ENCODE measurements around the gene HABP2.

Gene HABP2

DNA sequence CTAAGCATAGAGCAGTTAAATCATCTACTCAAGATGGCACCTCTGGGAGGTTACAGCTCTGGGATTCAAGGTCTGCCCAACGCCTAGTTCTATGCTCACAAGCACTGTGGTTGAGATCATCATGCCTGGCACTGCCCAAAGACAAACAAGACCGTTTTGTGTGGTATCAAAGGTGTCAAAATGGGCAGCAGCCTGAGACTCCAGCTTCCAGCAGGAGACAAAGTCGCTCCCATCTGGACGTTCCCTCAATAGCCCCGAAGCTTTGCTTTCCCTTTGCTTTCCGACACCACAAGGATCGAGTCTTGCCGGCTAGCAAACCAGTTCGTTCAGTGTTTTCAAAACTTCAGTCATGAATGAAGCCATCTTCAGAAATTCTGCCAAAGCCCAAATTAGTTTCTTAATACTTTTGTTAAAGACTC lies 5.1 kb downstream of the HABP2 start:
- DNase-seq (ENCODE audit: low spot score): no peak

DNA sequence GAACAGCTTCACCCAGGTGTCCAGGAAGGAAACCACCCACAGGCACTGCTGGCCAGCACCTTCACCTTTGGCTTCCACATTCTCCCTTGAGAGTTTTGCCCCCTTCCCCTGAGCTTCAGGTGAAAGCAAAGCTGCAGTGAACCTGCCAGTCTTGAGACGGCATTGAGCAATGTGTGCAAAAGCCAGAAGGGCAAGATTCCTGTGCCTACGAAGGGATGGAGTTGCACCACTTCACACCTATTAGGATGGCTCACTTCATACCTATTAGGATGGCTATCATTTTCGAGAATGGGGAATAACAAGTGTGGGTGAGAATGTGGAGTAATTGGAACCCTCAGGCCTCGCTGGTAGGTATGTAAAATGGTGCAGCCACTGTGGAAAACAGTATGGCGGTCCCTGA lies 7.2 kb downstream of the HABP2 start:
- DNase-seq (ENCODE audit: low spot score): no peak

DNA sequence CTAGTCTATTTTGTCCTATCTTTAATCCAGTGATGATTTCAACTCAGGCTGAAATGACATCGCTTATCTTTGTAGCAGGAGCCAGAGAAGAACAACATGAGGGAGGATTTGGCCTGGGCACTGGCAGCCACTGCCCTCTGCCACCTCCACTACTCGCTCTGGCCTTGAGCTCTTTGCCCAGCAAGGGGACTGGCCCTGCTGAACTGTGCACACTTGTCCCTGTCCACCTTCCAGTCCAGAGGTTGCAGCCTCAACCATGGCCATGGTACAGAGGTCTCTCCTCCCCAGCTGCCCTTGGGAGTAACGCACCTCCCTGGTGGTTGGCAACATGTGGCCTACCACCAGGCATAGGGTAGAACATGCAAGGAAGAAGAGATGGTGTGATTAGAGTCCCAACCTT lies 8.4 kb downstream of the HABP2 start:
- DNase-seq (ENCODE audit: low spot score): no peak

DNA sequence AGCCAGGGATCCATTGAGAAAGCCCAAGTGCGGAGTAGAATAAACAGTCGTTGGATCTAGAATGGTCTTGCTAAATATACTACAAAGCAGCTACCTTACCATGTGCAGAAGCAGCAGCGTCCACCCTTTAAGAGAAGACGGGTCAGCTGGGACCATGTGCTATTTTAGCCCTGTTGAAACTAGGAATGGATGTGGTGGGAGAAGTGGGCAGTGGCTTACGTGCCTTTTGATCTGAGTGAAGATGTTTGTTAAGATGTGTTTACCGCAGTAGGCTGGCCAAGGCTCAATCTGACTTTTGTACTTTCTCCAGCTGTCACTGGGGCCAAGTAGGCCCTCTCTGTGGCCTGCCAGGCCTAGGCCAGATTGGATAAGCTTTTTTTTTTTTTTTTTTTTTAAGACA lies 9.2 kb downstream of the HABP2 start:
- DNase-seq (ENCODE audit: low spot score): no peak

DNA sequence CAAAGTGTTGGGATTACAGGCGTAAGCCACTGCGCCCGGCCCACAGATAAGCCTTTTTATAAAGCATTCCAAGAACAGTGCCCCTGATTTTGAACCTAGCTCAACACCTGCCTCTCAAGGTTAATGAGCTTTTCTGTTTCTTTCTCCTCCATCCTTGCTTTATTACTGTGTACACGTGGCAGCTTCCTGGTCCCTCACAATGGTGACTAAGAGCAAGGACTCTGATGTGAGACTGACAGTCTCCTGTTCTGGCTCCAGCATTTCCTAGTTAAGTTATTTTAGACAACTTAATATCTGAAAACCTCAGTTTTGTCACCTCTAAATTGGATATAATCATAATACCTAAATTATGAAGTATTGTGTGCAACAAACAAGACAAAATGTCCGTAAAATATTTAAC lies 9.9 kb downstream of the HABP2 start:
- no peak for DNase-seq (ENCODE audit: low spot score)

DNA sequence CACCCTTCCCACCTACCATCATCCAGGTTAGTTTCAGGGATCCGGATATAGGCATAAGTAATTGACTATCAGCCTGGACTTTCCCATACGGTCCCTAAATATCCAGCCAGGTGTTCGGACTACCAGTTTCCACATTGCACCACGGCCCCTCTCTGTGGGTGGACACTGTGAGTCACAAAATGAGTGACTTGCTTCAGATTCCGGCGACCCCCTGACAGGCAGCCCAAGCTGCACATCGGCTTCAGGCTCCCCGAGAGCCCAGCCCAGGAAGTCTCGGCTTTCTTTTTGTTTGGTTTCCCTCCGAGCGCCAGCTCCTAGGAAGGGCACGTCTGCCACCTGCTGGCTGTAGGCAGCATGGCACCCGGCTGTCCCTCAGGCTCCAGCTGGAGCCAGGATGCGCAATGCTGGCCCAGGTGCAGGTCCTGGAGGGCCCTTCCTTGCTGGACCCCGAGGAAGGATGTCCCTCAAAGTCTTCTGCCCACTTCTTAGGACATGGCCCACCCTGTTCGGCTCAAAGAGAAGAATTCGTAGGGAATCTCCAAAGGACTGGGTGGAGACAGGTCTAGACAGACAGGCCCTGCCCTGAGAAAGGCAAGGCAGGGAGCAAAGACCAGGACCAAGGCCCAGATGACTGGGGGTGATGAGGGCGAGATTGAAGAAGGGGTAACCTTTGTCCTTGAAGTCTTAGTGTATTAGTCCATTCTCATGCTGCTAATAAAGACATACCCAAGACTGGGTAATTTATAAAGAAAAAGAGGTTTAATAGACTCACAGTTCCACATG lies 10.6 kb downstream of the HABP2 start:
- peak; percentile 94 for DNase-seq (ENCODE audit: low spot score)

DNA sequence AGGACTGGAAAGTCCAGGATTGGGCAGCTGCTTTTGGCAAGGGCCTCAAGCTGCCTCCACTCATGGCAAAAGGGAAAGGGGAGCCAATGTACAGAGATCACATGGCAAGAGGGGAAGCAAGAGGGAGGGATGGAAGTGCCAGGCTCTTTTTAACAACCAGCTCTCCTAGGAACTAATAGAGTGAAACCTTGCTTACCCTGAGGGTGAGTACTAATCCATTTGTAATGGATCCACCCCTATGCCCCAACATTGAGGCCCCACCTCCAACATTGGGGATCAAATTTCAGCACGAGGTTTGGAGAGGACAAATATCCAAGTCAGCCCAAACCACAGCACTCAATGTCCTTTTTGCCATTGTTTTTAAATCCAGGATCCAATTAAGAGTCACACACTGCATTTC lies 12.5 kb downstream of the HABP2 start:
- no peak for DNase-seq (ENCODE audit: low spot score)

DNA sequence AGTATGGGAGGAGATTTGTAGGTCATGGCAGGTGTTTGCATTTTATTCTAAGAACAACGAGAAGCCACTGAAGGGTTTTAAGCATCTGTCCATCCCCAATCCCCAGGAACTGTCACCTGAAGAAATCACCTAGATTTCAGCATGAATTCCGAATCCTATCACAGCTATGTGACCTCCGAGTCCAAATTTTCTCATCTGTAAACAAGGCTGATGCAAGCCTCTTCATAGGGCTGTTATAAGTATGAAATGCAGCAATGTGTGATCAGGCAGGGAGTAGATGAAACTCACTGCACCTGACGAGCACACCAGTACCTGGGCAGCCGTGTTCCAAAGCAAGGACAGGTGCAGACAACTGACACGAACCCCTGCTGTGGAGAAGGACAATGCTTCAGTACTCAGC lies 14.0 kb downstream of the HABP2 start:
- no peak for DNase-seq (ENCODE audit: low spot score)

DNA sequence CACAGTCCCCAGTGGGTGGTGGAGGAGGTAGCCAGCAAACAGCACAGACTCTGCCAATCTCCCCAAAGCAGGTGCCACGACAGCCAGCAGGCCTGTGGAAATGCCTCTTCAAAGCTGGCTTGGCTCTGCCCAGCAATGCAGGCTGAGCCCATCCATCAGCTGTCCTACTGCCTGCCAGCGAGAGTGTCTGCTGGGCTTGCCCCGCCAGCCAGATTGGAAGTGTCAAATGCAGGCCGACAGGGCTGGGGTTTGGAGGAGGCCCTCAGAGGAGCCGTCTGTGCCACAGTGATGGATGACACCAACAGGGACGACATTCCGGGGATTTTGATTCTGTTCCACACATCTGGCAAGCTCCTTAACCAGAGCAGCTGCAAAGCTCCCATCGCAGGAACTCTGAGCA lies 16.7 kb downstream of the HABP2 start:
- DNase-seq (ENCODE audit: low spot score): no peak

DNA sequence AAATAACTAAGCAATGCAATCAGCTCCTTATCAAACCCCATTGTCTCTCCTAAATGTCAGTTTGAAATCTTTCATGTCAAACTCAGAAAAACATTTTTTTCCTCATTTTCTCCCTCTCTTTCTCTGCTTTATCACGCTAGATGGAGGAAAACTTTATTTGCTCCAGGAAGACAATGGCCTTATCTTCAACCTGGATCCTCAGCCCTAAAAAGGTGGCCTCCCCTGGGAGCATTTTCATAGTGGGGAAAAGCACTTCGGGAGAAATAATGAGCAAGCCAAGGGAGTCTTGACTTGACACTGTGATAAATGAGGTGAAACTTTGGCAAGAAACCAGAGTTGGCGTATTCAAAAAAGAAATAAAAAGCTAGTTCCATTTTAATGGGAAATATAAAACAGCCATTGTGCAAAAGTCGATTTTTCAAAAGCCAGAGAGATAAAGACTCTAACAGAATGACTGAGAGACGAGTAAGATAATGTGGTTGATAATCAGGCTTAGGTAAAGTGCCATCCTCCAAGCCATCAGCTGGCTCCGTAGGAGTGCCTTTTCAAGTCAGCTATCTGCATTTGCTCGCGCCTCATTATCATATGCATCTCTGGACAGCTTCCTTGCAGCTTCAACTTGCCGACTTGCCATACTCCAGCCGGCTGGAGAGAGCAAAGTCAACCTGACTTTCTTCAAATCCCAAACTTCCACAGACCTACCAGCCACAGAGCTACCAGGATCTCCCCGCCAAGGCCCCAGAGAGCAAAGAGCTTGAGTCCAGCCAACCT lies 19.9 kb downstream of the HABP2 start:
- no peak for DNase-seq (ENCODE audit: low spot score)

DNA sequence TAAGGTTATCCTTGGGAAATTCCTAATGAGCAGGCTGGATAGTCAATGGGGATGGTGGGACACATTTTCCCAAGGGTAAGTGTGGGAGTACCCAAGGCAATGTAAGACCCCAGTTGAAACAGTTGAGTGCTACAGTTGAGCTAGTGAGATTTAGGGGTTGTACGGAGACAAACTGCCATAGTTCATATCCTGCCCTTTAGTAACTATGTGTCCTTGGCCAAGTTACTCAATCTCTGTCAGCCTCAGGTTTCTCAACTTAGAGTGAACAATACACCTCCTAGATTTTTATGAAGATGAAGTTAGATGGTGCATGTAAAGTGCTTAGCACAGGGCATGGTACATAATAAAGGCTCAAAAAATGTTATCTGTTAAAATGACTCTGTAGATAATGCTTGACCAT lies 20.5 kb downstream of the HABP2 start:
- DNase-seq (ENCODE audit: low spot score): no peak

DNA sequence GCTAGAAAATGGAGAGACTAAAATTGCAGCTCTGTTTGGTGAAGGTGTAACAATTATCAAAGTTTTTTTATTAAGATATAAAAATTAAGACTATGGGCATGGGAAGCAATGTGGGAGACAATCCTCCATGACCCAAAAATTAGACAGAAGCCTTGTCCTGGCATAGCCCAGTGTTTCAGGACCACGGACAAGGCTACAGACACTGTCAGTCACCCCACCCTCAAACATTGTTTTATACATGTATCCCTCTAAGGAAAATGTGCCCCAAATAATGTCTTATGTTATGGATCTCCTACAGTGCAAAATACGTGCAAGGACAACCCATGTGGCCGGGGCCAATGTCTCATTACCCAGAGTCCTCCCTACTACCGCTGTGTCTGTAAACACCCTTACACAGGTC lies 24.0 kb downstream of the HABP2 start:
- peak; percentile 51 for DNase-seq (ENCODE audit: low spot score)

DNA sequence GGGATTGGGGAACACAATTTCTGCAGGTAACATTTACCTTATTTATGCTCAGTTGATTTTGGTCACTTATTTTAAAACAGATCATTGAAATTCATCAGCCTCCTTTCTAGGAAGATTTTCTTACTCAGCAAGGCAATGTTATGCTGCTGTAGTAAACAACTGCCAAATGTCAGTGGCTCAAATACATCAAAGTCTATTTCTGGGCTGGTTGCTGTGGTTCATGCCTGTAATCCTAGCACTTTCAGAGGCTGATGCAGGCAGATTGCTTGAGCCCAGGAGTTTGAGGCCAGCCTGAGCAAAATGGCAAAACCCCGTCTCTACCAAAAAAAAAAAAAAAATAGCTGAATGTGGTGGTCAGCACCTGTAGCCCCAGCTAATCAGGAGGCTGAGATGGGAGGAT lies 25.9 kb downstream of the HABP2 start:
- DNase-seq (ENCODE audit: low spot score): no peak

DNA sequence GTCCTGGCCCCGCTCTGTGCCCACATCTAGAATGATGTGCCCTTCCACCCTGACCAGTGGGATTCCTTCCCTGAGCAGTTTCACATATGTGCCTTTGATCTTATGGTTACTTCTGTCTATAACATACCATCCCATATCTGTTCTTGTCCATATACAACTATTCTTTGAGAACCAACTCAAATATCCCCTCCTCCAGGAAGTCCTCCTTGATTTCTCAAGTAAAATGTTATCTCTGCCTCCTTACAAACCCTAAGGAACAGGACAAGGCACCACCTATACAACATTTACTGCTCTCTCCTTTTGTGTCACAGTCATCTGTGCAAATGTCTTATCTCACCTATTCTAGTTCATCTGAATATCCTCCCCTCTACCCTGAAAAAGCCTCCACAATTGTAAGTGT lies 28.2 kb downstream of the HABP2 start:
- DNase-seq (ENCODE audit: low spot score): no peak

DNA sequence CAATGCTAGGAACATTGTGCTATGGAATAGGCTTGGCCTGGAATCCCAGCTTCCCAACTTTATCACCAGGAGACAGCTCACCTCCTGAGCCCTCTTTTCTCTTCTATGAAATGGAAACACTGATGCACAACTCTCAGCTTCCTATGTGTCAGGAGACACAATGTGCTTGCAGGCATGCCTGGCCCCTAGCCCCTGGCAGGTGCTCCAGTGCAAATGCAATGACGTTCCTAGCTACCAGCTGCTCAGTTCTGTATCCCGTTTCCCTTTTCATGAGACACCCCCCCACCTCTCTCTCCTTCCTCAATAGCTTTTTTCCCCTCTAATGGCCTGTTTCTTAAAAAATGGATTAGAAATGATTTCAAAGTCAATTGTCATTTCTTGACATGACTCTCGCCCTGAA lies 30.7 kb downstream of the HABP2 start:
- no peak for DNase-seq (ENCODE audit: low spot score)

DNA sequence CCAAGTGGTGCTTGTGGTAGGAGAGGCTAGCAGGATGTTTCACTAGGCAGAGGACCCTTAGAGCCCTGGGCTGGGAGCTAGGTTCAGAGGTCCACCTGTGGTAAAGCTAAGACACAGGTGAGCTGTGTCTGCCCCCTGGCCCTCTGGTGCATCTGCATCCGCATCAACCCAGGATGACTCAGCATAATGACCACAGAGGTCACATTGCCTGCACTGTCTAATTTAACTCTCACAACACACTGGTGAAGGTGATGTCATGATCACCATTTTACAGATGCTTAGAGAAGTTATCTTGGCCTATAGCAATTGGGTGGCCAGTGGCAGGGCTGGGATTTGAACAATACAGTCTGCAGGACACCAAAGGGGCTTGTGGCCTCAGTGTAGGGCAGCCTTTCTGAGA lies 33.1 kb downstream of the HABP2 start:
- no peak for DNase-seq (ENCODE audit: low spot score)

DNA sequence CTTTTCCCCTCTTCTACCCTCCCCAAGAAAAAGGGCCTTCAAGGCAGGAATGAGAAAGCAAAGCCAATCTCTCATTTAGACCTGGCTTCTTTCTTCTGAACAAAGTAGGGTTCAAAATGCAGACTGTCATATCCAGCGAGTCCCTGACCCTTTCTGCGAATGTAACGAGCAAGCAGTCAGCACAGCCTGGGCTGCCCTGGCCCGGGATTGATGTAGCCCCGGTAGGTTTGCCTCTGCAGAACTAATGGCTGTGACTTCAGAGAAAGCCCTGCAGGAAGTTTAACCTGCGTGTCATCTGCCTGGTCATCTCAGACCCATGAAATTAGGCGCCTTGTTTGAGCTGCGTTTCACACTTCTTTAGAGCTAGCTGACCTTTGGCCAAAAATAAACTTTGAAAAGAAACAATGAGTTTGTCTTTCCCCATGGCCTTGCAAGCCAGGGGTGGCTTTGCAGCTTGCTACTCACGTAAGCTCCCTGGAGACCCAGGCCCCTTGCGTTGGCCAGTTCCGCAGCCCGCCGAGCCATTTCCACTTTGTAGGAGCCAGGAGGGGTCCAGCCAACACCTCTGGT lies 36.4 kb downstream of the HABP2 start:
- no peak for DNase-seq (ENCODE audit: low spot score)

DNA sequence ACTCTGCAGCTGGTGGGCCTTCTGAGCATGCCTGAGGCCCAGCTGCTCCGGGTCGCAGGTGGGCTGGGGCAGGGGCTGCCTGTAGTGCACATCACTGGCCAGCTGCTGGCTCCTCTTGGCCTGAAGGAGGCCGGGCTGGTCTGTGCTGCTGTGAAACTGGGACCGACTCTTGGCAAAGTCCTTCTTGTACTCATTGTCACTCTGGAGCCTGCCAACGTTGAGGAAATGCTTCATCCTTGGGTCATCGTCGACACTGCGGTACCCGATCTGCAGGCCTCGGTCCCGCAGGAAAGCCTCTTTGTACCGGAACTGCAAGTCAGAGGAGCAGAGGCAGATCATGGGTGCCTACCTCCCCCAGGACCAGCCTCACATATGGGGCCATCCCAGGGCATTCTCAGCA lies 37.7 kb downstream of the HABP2 start:
- no peak for DNase-seq (ENCODE audit: low spot score)

DNA sequence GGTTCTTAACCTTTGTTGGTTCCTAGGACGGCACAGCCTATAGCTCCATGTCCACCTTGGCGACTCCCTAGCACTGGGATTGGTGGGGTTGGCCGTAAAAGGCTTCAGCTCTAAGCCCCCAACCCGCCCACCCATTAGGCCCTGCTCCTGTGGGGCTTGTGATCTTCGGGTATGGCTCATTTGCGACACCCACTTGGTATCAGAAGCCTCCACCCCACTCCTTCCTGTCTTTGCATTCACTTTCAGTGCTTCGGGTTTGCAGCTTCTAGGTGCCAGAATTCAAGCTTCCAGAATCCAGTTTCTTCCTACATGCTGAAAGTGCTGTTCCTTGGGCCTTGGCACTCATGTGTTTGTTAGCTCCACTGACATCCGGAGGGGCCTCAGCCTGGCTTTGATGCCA lies 39.5 kb downstream of the HABP2 start:
- DNase-seq (ENCODE audit: low spot score): no peak

DNA sequence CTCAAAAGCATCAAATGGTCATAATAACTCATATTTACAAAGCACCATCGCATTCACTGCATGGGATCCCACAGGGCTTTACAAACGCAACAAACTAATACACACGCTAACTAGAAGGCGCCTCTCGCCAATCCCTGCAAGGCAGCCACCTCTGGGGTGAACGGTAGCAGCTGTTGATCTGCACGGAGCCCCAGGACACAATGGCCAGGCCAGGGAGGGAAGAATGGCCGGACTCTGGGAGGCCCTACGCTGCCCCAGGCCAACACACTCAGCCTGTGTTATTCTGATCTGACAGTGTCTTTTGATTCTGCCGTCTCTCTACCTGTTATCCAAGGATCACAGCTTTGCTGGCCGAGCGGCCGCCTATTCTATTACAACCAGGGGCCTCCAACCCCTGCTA lies 41.8 kb downstream of the HABP2 start:
- DNase-seq (ENCODE audit: low spot score): no peak

DNA sequence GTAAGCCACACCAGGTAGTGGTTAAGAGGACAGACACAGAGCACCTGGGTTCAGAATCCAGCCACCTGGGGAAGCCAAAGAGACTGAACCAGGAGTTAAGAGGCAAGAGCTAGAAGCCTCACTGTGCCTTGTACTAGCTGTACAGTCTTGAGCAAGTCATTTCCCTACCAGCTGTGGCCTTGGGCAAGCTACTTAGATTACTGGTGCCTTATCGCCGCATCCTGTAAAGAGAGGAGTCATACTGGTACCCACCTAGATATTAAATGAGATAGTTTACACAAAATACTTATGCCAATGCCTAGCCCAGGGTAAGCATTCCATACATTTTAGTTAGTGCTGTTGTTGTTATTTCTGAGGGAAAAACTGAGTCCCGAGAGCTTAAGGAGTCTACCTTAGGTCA lies 47.7 kb downstream of the HABP2 start:
- DNase-seq (ENCODE audit: low spot score): no peak

DNA sequence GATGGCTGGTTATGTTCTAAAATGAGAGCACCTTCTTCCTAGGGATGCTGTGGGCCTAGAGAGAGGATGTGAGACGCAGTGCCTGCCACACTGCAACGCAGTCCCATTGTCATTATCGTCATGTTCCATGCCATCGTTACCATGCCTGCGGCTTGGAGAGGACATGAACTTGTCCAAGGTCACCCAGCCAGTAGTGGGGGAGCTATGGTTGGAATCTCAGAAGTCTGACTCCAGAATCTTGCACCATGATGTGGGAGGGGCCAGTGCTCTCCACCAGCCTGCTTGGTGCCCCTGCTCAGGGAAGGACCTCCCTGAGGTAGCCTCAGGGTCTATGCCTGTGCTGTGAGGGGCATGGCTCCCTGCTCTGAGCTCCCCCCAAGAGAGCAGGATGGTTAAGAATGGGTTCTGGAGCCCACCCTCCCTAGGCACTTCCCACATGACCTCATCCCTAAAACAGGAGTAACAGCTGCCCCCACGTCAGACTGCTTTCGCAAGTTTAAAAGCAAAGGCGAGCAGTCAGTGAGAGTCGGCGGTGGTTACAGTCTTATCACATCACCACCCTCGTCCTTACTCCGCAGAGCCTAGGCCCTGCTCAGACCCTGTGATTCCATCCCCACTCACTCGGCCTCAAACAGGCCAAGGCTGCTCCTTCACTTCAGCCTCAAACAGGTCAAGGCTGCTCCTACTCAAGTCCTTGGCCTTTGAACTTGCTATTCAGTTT lies 50.4 kb downstream of the HABP2 start:
- DNase-seq (ENCODE audit: low spot score): no peak

DNA sequence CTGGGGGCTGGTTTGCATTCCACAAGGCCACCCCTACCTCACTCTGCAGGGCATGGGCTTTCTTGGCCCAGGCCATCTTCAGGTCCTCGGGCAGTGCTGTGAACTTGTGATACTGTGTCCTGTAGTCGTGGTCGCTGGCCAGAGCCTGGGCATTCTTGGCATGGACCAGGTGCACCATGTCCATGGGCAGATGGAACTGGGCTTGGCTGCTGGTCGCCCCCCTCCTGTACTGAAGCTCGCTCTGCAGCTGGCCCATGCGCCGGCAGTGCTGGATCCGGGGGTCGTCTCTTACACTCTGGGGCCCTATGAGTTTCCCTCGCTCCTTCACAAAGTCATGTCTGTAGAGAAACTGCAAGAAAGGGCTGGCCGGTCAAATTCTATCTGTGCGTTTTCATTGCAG lies 51.7 kb downstream of the HABP2 start:
- no peak for DNase-seq (ENCODE audit: low spot score)

Data from AG20443 (cell line).